ENCODE measurements around the gene IFT25.
"Not testable (repeated sequence)": the region's sequence is repeated elsewhere in the genome, so short reads cannot be mapped to it uniquely, and the experiment has no call there.

Gene IFT25

DNA sequence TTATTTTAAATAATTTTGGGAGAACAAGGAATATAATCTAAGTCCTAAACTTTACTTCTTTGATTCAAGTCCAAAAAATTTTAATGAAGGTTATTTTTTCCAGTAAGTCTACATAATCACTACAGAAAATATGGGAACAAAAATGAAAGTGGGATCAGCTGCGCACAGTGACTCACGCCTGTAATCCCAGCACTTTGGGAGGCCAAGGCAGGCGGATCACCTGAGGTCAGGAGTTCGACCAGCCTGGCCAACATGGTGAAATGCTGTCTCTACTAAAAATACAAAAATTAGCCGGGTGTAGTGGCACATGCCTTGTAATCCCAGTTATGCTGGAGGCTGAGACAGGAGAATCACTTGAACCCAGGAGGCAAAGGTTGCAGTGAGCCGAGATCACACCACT, 61.9 kb downstream of the IFT25 start:
- not testable (repeated sequence) for DNase-seq (ENCODE audit: low read depth)

DNA sequence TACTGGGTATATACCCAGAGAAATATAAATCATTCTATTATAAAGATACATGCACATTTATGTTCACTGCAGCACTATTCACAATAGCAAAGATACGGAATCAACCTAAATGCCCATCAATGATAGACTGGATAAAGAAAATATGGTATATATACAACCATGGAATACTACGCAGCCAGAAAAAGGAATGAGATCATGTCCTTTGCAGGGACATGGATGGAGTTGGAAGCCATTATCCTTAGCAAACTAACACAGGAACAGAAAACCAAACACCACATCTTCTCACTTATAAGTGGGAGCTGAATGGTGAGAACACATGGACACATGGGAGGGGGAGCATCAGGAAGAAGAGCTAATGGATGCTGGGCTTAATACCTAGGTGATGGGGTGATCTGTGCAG, 63.6 kb downstream of the IFT25 start:
- DNase-seq (ENCODE audit: low read depth), result not testable (repeated sequence)

DNA sequence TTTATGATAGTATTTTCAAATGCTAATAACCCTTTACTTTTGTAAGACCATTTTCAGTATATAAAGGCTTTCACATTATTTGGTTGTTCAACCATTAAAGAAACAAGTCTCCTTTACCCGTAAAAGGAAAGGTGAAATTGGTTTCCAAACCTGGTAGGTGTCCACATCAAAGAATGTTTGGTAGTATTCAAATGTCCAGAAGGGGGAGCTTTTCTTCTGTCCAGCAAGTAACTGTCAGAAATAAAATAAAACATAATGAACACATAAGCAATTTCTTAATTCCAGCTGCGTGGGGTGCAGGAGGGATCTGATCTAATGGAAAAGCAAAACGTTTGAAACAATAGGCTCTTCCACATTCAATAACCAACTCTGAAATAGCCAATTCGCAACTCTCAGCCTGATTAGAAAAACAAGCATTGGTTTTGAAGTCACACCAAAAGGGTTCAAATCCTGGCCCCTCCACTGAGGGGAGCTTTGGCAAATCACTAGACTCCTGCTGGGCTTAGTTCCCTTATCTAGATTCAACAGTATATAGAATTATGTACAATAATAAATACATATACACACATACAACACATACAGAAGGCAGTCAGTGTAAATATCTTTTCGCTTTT, 66.9 kb downstream of the IFT25 start:
- no peak for DNase-seq (ENCODE audit: low read depth)

DNA sequence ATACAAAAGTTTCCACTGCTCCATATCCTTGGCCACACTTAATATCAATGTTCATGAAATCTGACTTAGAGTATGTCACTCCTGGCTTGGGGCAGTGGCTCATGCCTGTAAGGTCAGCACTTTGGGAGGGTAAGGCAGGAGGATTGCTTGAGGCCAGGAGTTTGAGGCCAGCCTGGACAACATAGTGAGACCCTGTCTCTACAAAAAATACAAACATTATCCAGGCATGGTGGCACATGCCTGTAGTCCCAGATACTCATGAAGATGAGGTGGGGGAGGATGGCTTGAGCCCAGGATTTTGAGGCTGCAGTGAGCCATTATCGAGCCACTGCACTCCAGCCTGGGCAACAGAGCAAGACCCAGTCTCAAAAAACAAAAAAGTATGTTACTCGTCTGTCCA, 70.3 kb downstream of the IFT25 start:
- DNase-seq (ENCODE audit: low read depth), result not testable (repeated sequence)

DNA sequence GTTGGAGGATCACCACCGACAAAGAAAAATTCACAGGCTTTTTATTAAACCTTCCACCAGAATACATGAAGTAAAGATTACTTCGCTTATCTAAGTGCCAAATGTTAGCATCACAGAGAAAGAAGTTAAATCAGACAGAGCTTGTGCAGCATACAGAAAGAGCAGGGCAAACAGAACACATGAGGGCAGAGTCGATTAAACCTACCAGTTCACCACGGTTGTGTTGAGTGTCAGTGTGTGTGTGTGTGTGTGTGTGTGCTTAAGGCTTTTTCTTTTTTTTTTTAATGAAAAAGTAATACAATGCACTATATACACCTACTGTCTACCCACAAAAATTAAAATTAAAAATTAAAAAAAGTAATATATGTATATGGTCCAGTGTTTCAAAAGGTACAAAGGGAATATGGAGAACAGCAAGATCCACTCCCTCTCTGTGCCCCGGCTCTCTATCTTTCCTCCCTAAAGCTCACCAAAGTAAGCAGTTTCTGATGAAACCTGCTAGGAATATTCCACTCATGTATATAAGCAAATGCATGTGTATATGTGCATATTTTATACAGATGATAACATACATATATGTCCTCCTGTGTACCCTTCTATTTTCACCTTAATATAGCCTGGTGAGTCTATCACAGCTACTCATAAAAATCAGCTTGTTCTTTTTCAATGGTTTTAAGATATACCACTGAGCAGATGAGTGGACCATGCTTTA, 73.6 kb downstream of the IFT25 start:
- no peak for DNase-seq (ENCODE audit: low read depth)

Measured in stimulated activated CD8-positive, alpha-beta memory T cell treated with anti-CD3 and anti-CD28 coated beads, Interleukin-12 subunit alpha, Interleukin-12 subunit beta, amount 100 ng/mL, for 1 hour (primary cell).